ENCODE measurements around the gene PER2. TPM values are rescaled to one million over a fixed set of nuclear protein-coding genes. Genes with fewer than 3 reads are reported as not detected.

Gene PER2
- total RNA-seq, 1 experiment from 2014 or later, result 6.6 TPM

DNA sequence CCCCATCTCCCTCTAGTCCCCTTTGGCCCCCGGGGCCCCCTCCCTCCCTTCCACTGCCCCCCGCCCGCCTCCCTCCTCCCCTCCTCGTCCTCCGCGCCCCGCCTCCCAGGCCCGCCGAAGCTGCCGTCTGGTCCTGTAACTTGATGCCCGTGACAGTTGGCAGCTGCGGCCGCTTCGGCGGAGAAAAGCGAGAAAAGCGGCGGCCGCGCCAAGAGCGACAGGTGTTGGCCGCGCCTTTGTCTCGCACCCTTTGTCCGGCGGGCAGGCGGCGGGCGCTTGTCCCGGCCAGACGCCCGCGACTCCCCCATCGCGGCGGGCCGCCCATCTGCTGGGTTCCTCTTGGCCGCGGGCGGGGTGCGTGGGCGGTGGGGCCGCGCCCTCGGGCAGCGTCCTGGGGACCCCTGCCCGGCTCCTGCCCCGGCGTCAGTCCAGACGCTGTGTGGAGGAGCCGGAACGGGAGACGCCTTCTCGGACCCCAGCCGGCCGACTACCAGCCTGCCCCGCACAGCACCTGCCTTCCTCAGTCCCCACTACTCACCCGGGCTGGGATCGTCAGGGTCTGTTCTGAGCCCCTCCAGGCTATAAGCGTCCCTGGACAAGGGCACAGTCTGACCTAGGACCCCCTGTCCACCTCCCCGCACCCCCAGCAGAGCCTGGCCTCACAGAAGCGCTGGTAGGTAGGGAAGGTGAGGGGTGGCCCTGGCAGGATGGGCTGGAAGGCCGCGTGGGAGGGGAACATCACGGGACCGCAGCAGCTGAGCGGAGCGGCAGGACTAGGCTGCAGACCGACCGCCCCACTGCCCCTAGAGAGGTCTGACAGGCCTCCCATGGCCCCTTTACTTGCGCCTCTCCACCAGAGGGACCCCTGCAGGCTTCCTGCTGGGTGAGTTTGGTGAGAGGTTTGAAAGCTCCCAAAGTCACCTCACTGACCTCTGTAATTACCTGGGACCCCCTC lies 47.4 kb downstream of the PER2 start (continued):
- TF ChIP-seq, protein P1, sequence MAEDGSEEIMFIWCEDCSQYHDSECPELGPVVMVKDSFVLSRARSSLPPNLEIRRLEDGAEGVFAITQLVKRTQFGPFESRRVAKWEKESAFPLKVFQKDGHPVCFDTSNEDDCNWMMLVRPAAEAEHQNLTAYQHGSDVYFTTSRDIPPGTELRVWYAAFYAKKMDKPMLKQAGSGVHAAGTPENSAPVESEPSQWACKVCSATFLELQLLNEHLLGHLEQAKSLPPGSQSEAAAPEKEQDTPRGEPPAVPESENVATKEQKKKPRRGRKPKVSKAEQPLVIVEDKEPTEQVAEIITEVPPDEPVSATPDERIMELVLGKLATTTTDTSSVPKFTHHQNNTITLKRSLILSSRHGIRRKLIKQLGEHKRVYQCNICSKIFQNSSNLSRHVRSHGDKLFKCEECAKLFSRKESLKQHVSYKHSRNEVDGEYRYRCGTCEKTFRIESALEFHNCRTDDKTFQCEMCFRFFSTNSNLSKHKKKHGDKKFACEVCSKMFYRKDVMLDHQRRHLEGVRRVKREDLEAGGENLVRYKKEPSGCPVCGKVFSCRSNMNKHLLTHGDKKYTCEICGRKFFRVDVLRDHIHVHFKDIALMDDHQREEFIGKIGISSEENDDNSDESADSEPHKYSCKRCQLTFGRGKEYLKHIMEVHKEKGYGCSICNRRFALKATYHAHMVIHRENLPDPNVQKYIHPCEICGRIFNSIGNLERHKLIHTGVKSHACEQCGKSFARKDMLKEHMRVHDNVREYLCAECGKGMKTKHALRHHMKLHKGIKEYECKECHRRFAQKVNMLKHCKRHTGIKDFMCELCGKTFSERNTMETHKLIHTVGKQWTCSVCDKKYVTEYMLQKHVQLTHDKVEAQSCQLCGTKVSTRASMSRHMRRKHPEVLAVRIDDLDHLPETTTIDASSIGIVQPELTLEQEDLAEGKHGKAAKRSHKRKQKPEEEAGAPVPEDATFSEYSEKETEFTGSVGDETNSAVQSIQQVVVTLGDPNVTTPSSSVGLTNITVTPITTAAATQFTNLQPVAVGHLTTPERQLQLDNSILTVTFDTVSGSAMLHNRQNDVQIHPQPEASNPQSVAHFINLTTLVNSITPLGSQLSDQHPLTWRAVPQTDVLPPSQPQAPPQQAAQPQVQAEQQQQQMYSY (CRISPR knock-in tag; IDR thresholded peaks at IDR 0.05), result no peak
- TF ChIP-seq ZNF416 (CRISPR knock-in tag; IDR thresholded peaks at IDR 0.05) (no peak), ZNF512 (CRISPR knock-in tag; IDR thresholded peaks at IDR 0.05; ENCODE audit: borderline replicate concordance) (no peak), TP53 (CRISPR knock-in tag; IDR thresholded peaks at IDR 0.05) (no peak), IRF2 (CRISPR knock-in tag; IDR thresholded peaks at IDR 0.05; ENCODE audit: borderline replicate concordance, low read depth) (no peak), NR2C2 (CRISPR knock-in tag; IDR thresholded peaks at IDR 0.05) (no peak), EMX1 (CRISPR knock-in tag; IDR thresholded peaks at IDR 0.05) (no peak), ZNF219 (CRISPR knock-in tag; IDR thresholded peaks at IDR 0.05; ENCODE audit: borderline replicate concordance) (no peak), USF2 (CRISPR knock-in tag; IDR thresholded peaks at IDR 0.05) (peak; percentile 15; the same call in 1 of the 2 replicates), GRHL2 (CRISPR knock-in tag; IDR thresholded peaks at IDR 0.05; ENCODE audit: insufficient replicate concordance, severe bottlenecking) (no peak), PRRX2 (CRISPR knock-in tag; IDR thresholded peaks at IDR 0.05) (no peak), SOX15 (CRISPR knock-in tag; IDR thresholded peaks at IDR 0.05) (no peak), NFE2L1 (CRISPR knock-in tag; IDR thresholded peaks at IDR 0.05) (no peak)
- TF ChIP-seq, protein P2, sequence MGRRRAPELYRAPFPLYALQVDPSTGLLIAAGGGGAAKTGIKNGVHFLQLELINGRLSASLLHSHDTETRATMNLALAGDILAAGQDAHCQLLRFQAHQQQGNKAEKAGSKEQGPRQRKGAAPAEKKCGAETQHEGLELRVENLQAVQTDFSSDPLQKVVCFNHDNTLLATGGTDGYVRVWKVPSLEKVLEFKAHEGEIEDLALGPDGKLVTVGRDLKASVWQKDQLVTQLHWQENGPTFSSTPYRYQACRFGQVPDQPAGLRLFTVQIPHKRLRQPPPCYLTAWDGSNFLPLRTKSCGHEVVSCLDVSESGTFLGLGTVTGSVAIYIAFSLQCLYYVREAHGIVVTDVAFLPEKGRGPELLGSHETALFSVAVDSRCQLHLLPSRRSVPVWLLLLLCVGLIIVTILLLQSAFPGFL (CRISPR knock-in tag; IDR thresholded peaks at IDR 0.05; ENCODE audit: borderline replicate concordance), result no peak
- TF ChIP-seq, protein P3, sequence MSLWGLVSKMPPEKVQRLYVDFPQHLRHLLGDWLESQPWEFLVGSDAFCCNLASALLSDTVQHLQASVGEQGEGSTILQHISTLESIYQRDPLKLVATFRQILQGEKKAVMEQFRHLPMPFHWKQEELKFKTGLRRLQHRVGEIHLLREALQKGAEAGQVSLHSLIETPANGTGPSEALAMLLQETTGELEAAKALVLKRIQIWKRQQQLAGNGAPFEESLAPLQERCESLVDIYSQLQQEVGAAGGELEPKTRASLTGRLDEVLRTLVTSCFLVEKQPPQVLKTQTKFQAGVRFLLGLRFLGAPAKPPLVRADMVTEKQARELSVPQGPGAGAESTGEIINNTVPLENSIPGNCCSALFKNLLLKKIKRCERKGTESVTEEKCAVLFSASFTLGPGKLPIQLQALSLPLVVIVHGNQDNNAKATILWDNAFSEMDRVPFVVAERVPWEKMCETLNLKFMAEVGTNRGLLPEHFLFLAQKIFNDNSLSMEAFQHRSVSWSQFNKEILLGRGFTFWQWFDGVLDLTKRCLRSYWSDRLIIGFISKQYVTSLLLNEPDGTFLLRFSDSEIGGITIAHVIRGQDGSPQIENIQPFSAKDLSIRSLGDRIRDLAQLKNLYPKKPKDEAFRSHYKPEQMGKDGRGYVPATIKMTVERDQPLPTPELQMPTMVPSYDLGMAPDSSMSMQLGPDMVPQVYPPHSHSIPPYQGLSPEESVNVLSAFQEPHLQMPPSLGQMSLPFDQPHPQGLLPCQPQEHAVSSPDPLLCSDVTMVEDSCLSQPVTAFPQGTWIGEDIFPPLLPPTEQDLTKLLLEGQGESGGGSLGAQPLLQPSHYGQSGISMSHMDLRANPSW (CRISPR knock-in tag; conservative IDR thresholded peaks at IDR 0.05; ENCODE audit: low read depth), result no peak
